VCaP (cell line): ENCODE data around the gene TTLL9.

ENCODE experiments used
- H3K27ac ChIP-seq: fragments of 450-650 bp; 2 replicates; pipeline ENCODE4 v1.5.1; 2017
- CTCF ChIP-seq: fragments of 450-650 bp; conservative IDR thresholded peaks from 2 replicates; pipeline ENCODE4 v1.5.1; 2017; ENCODE audit warnings: mild to moderate bottlenecking, moderate library complexity

Gene TTLL9

GRCh38 chr20:31906001-31906400, 35.6 kb downstream of the TTLL9 start:
- no peak overlapping the region for H3K27ac ChIP-seq
- no peak for TF ChIP-seq CTCF

- TF ChIP-seq CTCF = no peak
- H3K27ac ChIP-seq = no peak overlapping the region
Measured at GRCh38 chr20:31907046-31907445, 36.6 kb downstream of the TTLL9 start.

GRCh38 chr20:31908016-31908415, 37.6 kb downstream of the TTLL9 start:
- no peak for TF ChIP-seq CTCF
- no peak overlapping the region for H3K27ac ChIP-seq

GRCh38 chr20:31908424-31908823, 38.0 kb downstream of the TTLL9 start:
- H3K27ac ChIP-seq = no peak overlapping the region
- TF ChIP-seq CTCF = no peak

GRCh38 chr20:31909253-31910070, 39.0 kb downstream of the TTLL9 start:
- no peak overlapping the region for H3K27ac ChIP-seq
- no peak for TF ChIP-seq CTCF

- no peak for TF ChIP-seq CTCF
Measured at GRCh38 chr20:31910071-31910803, 39.8 kb downstream of the TTLL9 start.

GRCh38 chr20:31913431-31914157, 43.2 kb downstream of the TTLL9 start:
- TF ChIP-seq CTCF = no peak
- H3K27ac ChIP-seq = no peak overlapping the region

More at GRCh38 chr20:31910071-31910803, 39.8 kb downstream of the TTLL9 start:
- H3K27ac ChIP-seq = no peak overlapping the region
